ENCODE measurements around the gene ODF4. TPM values are rescaled to one million over a fixed set of nuclear protein-coding genes. Genes with fewer than 3 reads are reported as not detected.

ODF4 gene
- total RNA-seq = not detected

GRCh38 chr17:8339540-8339939, at the start of gene ODF4:
Gene ODF4, plus strand, starts transcription at chr17:8339840. Its CDS starts 212 bp downstream, at chr17:8340052.

GRCh38 chr17:8376271-8377067, 36.8 kb downstream of the ODF4 start, which contains the start of gene KRABD2:
Gene KRABD2, minus strand, starts transcription at chr17:8376704.

GRCh38 chr17:8383143-8383822, 43.6 kb downstream of the ODF4 start, which contains the start of gene RPL26:
Gene RPL26, minus strand, starts transcription at chr17:8383193. Its CDS starts 883 bp downstream, at chr17:8382310.

Other genes starting within 250 kb of the ODF4 start
- not detected for gene ALOXE3, start 221.3 kb upstream of the ODF4 start, total RNA-seq
- gene HES7, start 215.7 kb upstream of the ODF4 start, total RNA-seq = 1 to 10 TPM in 1 of 2 experiments, under 1 TPM in 1; 0.28 to 1.0 TPM
- 10 to 100 TPM; 38.9 to 42.4 TPM for gene PER1, start 187.4 kb upstream of the ODF4 start, total RNA-seq
- 10 to 100 TPM; 82.4 to 86.1 TPM for gene VAMP2, start 176.9 kb upstream of the ODF4 start, total RNA-seq
- gene TMEM107, start 163.5 kb upstream of the ODF4 start, total RNA-seq = 10 to 100 TPM; 35.4 to 36.6 TPM
- 10 to 100 TPM; 15.0 to 15.5 TPM for gene BORCS6, start 149.7 kb upstream of the ODF4 start, total RNA-seq
- 100 to 1,000 TPM; 126 to 127 TPM for gene AURKB, start 129.3 kb upstream of the ODF4 start, total RNA-seq
- 100 to 1,000 TPM; 172 to 175 TPM for gene CTC1, start 91.8 kb upstream of the ODF4 start, total RNA-seq
- 10 to 100 TPM; 50.8 to 59.6 TPM for gene PFAS, start 90.6 kb upstream of the ODF4 start, total RNA-seq
- gene RANGRF, start 51.2 kb upstream of the ODF4 start, total RNA-seq = 10 to 100 TPM; 41.5 to 41.6 TPM
- gene SLC25A35, start 44.4 kb upstream of the ODF4 start, total RNA-seq = 10 to 100 TPM; 11.3 to 11.6 TPM
- not detected for gene ARHGEF15, start 29.6 kb upstream of the ODF4 start, total RNA-seq
- 1,000 to 10,000 TPM; 2,778 to 2,823 TPM for gene RPL26, start 43.4 kb downstream of the ODF4 start, total RNA-seq
- gene RNF222, start 58.0 kb downstream of the ODF4 start, total RNA-seq = under 1 TPM in 1 of 2 experiments, not detected in 1; 0.10 TPM
- gene NDEL1, start 96.0 kb downstream of the ODF4 start, total RNA-seq = 10 to 100 TPM; 62.9 to 63.5 TPM

All from activated naive CD4-positive, alpha-beta T cell treated with anti-CD3 and anti-CD28 coated beads, Interleukin-2, amount 10 ng/mL, durations not matched to agents 5 hours and 36 hours (primary cell).